ENCODE measurements around the gene C12orf75. TPM values are rescaled to one million over a fixed set of nuclear protein-coding genes. Genes with fewer than 3 reads are reported as not detected.

C12orf75 gene
- total and polyA plus RNA-seq, 12 donors, result 6.0 to 94.2 (median 10.3) TPM

DNA sequence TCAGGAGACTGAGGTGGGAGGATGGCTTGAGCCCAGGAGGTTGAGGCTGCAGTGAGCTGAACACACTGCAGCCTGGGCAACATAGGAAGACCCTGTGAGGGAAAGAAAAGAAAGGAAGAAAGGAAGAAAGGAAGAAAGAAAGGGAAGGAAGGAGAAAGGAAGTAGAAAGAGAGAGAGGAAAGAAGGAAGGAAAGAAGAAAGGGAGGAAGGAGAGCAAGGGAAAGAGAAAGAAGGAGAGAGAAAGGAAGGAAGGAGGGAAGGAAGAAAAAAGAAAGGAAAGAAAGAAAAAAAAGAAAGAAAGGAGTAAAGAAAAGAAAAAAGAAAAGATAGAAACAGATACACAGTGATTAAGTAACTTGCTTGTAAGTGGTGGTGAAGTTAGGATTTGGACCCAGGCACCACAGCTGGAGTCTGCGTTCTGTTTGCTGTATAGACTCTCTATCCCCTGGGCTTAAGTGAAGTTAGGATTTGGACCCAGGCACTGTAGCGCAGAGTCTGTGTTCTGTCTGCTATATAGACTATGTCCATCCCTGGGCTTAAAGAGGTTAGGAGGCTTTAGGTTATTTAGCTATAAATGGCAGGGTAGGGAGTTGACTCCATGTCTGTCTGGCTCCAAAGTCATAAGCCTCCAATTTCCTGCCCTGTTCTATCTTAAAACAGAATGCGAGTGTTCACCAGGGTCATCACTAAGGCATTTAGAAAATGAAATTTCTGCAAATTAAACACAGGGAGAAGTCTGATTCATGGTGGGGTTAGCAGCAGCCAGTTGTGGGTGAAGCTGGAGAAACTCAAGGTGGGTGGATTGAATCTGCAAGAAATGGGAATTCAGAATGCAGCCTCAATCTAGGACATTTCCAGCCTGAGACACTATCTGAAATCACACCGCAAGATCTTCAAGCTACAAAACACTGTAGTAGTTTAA is 13.3 kb upstream of the C12orf75 start:
- no peaks in the 10 kb centered on the region for H3K4me1 ChIP-seq (replicated peaks in 1 of 2)
- no peak for DNase-seq
- 87 to 95% (median 92%) methylated on average over 4 of the region's 4 CpGs for WGBS, 4 donors
- no peaks in the 10 kb centered on the region for H3K36me3 ChIP-seq (replicated peaks in 1 of 2)
- no peaks in the 10 kb centered on the region for H3K27me3 ChIP-seq
- H3K9me3 ChIP-seq (replicated peaks in 1 of 3), result no peaks in the 10 kb centered on the region
- H3K27ac ChIP-seq, result no peak overlapping the region
- no peak overlapping the region for H3K4me3 ChIP-seq
- intact Hi-C loops (cut with DNase I), result no loop called here
- TF ChIP-seq POLR2A (IDR thresholded peaks at IDR 0.05), result no peak
- TF ChIP-seq, protein P1, sequence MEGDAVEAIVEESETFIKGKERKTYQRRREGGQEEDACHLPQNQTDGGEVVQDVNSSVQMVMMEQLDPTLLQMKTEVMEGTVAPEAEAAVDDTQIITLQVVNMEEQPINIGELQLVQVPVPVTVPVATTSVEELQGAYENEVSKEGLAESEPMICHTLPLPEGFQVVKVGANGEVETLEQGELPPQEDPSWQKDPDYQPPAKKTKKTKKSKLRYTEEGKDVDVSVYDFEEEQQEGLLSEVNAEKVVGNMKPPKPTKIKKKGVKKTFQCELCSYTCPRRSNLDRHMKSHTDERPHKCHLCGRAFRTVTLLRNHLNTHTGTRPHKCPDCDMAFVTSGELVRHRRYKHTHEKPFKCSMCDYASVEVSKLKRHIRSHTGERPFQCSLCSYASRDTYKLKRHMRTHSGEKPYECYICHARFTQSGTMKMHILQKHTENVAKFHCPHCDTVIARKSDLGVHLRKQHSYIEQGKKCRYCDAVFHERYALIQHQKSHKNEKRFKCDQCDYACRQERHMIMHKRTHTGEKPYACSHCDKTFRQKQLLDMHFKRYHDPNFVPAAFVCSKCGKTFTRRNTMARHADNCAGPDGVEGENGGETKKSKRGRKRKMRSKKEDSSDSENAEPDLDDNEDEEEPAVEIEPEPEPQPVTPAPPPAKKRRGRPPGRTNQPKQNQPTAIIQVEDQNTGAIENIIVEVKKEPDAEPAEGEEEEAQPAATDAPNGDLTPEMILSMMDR (IDR thresholded peaks at IDR 0.05), result no peak

DNA sequence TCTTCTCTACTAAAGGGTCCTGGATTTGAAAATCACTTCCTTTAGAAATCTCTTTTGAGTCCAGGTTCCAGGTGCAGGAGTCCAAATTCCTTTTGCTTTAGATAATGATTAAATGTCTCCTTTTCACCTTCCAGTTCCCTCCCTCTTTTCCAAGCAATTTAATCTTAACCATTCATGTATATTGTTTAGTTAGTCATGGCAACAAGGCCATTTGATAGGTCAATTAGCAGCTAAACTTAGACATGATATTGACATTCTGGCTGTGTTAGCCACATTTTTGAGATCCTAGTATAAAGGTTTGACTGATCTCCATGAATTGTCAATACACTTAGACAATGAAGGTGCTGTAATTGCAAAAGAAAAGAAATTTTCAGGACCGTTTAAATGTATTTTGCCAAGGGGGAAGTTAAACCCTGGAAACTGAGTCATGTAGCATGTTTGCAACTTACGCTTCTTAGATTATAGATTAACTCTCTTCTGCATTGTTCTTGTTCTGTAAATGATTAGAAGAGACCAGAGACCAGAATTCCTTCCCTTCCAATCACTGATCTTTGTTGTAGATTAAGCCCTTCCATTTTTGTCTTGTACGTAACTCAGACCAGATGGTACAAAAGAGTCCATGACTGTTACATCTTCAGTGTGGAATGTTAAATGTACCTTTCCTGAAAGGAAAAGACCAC is 12.4 kb upstream of the C12orf75 start:
- WGBS, 4 donors, result 89 to 95% (median 90%) methylated on average over 3 of the region's 3 CpGs
- no peak for TF ChIP-seq POLR2A (IDR thresholded peaks at IDR 0.05)
- H3K9me3 ChIP-seq (replicated peaks in 1 of 3), result no peaks in the 10 kb centered on the region
- intact Hi-C loops (cut with DNase I), result no loop called here
- no peak overlapping the region for H3K4me3 ChIP-seq
- H3K27me3 ChIP-seq, result no peaks in the 10 kb centered on the region
- H3K27ac ChIP-seq, result no peak overlapping the region
- H3K4me1 ChIP-seq (replicated peaks in 1 of 2), result no peaks in the 10 kb centered on the region
- no peak for DNase-seq
- no peaks in the 10 kb centered on the region for H3K36me3 ChIP-seq (replicated peaks in 1 of 2)

DNA sequence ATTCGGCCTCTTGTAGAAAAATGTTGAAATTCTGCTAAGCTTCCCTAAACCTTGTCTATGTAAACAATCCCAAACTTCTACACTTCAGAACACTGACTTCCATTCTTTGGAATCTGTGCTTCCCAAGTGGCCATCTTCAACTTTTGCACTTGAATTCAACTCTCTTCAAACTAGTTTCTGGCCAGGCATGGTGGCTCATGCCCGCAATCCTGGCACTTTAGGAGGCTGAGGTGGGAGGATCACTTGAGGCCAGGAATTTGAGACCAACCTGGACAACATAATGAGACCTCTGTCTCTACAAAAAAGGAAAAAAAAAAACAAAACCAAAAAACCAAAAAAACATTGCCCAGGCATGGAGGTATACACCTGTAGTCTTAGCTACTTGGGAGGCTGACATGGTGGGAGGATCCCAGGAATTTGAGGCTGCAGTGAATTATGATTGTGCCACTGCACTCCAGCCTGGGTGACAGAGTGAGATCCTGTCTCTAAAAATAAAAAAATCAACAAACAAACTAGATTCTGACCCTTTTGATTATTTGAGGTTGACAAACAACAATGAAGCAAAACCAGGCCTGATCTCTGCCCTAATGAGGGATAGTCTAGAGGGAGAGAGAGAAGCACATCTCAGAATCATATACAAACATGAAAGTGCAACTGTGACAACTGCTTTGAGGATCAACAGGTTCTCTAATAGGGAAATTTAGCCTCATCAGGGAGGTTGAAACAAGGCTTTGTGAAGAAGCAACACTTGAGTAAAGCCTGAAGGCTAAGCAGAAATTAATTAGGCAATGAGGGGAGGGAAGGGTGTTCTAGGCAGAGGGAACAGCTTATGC is 11.6 kb upstream of the C12orf75 start:
- WGBS, 4 donors, result 76 to 96% (median 92%) methylated on average over 2 of the region's 2 CpGs
- Histone ChIP-seq H3K27me3 (no peaks in the 10 kb centered on the region), H3K4me3 (no peak overlapping the region), H3K9me3 (replicated peaks in 1 of 3) (no peaks in the 10 kb centered on the region), H3K4me1 (replicated peaks in 1 of 2) (no peaks in the 10 kb centered on the region), H3K27ac (no peak overlapping the region), H3K36me3 (replicated peaks in 1 of 2) (no peaks in the 10 kb centered on the region)
- DNase-seq, result no peak
- no peak for TF ChIP-seq POLR2A (IDR thresholded peaks at IDR 0.05)
- TF ChIP-seq, protein P1 (IDR thresholded peaks at IDR 0.05), result no peak
- intact Hi-C loops (cut with DNase I), result no loop called here

DNA sequence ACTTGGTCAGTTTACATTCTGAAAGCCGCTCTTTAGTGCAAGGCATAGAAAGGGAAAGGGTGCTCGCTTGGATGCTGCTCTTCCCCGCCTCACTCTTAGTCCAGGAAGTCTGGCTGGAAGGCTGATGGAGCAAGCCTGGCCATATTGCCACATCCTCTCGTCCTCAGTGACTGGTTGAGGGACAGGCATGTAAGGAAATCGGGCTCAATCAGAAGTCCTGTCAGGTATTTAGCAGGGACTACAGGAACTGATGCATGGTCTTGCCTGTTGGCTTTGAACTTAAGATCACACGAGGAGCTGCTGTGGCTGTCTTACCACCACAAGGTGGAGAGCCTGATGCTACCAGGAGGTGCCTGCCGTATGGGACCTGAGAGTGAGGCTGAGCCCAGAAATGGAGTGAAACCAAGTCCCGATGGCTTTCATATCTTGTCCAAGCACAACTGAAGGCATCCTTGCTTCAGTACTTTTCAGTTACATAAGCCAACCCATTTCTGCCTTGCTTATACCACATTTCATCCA is 10.7 kb upstream of the C12orf75 start:
- Histone ChIP-seq H3K36me3 (replicated peaks in 1 of 2) (no peaks in the 10 kb centered on the region), H3K27ac (no peak overlapping the region), H3K4me3 (no peak overlapping the region), H3K27me3 (no peaks in the 10 kb centered on the region), H3K4me1 (replicated peaks in 1 of 2) (no peaks in the 10 kb centered on the region), H3K9me3 (replicated peaks in 1 of 3) (no peaks in the 10 kb centered on the region)
- no peak for DNase-seq
- intact Hi-C loops (cut with DNase I), result no loop called here
- WGBS, 4 donors, result 85 to 92% (median 87%) methylated on average over 8 of the region's 8 CpGs
- TF ChIP-seq, protein P1 (IDR thresholded peaks at IDR 0.05), result no peak
- TF ChIP-seq POLR2A (IDR thresholded peaks at IDR 0.05), result no peak

Measured in adrenal gland (tissue), 12 donors.